ENCODE measurements around the gene SCN8A.
A peak's percentile ranks its signal among the peaks of the same experiment; 100 is the strongest.

Gene SCN8A

GRCh38 chr12:51812871-51813270 is 221.8 kb downstream of the SCN8A start:
- H3K9me3 ChIP-seq (ENCODE audit: control insufficient read depth in 2 of 2, low read length in 2 of 2) = no peaks in the 10 kb centered on the region
- H3K9ac ChIP-seq (ENCODE audit: low read length in 2 of 2) = no peak overlapping the region
- no peaks in the 10 kb centered on the region for H3K36me3 ChIP-seq (ENCODE audit: control insufficient read depth in 2 of 2, insufficient read depth in 2 of 2, low read length in 2 of 2)
- no peak overlapping the region for H3K27ac ChIP-seq (ENCODE audit: low read length)
- peaks cover 8% of the 10 kb centered on the region for H3K4me1 ChIP-seq (ENCODE audit: control insufficient read depth, insufficient read depth, low read length)
- no peak overlapping the region for H3K4me3 ChIP-seq (ENCODE audit: low read length in 2 of 2)
- H3K27me3 ChIP-seq (ENCODE audit: control insufficient read depth in 1 of 2, insufficient read depth in 2 of 2, low read length in 2 of 2) = peaks cover 16 to 19% of the 10 kb centered on the region in 2 donors

- Histone ChIP-seq H3K27me3 (ENCODE audit: control insufficient read depth in 1 of 2, insufficient read depth in 2 of 2, low read length in 2 of 2) (peaks cover 20 to 24% of the 10 kb centered on the region in 2 donors), H3K9ac (ENCODE audit: low read length in 2 of 2) (no peak overlapping the region), H3K27ac (ENCODE audit: low read length) (no peak overlapping the region), H3K4me1 (ENCODE audit: control insufficient read depth, insufficient read depth, low read length) (peaks cover 8% of the 10 kb centered on the region), H3K9me3 (ENCODE audit: control insufficient read depth in 2 of 2, low read length in 2 of 2) (no peaks in the 10 kb centered on the region), H3K36me3 (ENCODE audit: control insufficient read depth in 2 of 2, insufficient read depth in 2 of 2, low read length in 2 of 2) (no peaks in the 10 kb centered on the region), H3K4me3 (ENCODE audit: low read length in 2 of 2) (peak overlapping the region in 1 of 2 donors; percentile 65)
These were observed 222.9 kb downstream of the SCN8A start for GRCh38 chr12:51813931-51814310.

GRCh38 chr12:51814311-51815088 is 223.5 kb downstream of the SCN8A start:
- Histone ChIP-seq H3K27ac (ENCODE audit: low read length) (no peak overlapping the region), H3K36me3 (ENCODE audit: control insufficient read depth in 2 of 2, insufficient read depth in 2 of 2, low read length in 2 of 2) (no peaks in the 10 kb centered on the region), H3K4me3 (ENCODE audit: low read length in 2 of 2) (peak overlapping the region; percentile 1 to 65), H3K27me3 (ENCODE audit: control insufficient read depth in 1 of 2, insufficient read depth in 2 of 2, low read length in 2 of 2) (peaks cover 21 to 29% of the 10 kb centered on the region in 2 donors), H3K9me3 (ENCODE audit: control insufficient read depth in 2 of 2, low read length in 2 of 2) (no peaks in the 10 kb centered on the region), H3K9ac (ENCODE audit: low read length in 2 of 2) (peak overlapping the region; percentile 28 to 36), H3K4me1 (ENCODE audit: control insufficient read depth, insufficient read depth, low read length) (peaks cover 8% of the 10 kb centered on the region)

- Histone ChIP-seq H3K27me3 (ENCODE audit: control insufficient read depth in 1 of 2, insufficient read depth in 2 of 2, low read length in 2 of 2) (peaks cover 24 to 39% of the 10 kb centered on the region in 2 donors), H3K9ac (ENCODE audit: low read length in 2 of 2) (no peak overlapping the region), H3K9me3 (ENCODE audit: control insufficient read depth in 2 of 2, low read length in 2 of 2) (no peaks in the 10 kb centered on the region), H3K36me3 (ENCODE audit: control insufficient read depth in 2 of 2, insufficient read depth in 2 of 2, low read length in 2 of 2) (no peaks in the 10 kb centered on the region), H3K4me1 (ENCODE audit: control insufficient read depth, insufficient read depth, low read length) (peaks cover 13% of the 10 kb centered on the region), H3K4me3 (ENCODE audit: low read length in 2 of 2) (no peak overlapping the region), H3K27ac (ENCODE audit: low read length) (no peak overlapping the region)
These were observed 224.5 kb downstream of the SCN8A start for GRCh38 chr12:51815571-51815970.

- Histone ChIP-seq H3K27me3 (ENCODE audit: control insufficient read depth in 1 of 2, insufficient read depth in 2 of 2, low read length in 2 of 2) (peaks cover 24 to 46% of the 10 kb centered on the region in 2 donors), H3K9ac (ENCODE audit: low read length in 2 of 2) (no peak overlapping the region), H3K4me1 (ENCODE audit: control insufficient read depth, insufficient read depth, low read length) (peaks cover 13% of the 10 kb centered on the region), H3K27ac (ENCODE audit: low read length) (no peak overlapping the region), H3K36me3 (ENCODE audit: control insufficient read depth in 2 of 2, insufficient read depth in 2 of 2, low read length in 2 of 2) (no peaks in the 10 kb centered on the region), H3K9me3 (ENCODE audit: control insufficient read depth in 2 of 2, low read length in 2 of 2) (no peaks in the 10 kb centered on the region), H3K4me3 (ENCODE audit: low read length in 2 of 2) (no peak overlapping the region)
These were observed 226.3 kb downstream of the SCN8A start for GRCh38 chr12:51817027-51817953.

- H3K27me3 ChIP-seq (ENCODE audit: control insufficient read depth in 1 of 2, insufficient read depth in 2 of 2, low read length in 2 of 2) = peaks cover 24 to 46% of the 10 kb centered on the region in 2 donors
- H3K9ac ChIP-seq (ENCODE audit: low read length in 2 of 2) = no peak overlapping the region
- H3K9me3 ChIP-seq (ENCODE audit: control insufficient read depth in 2 of 2, low read length in 2 of 2) = no peaks in the 10 kb centered on the region
- peaks cover 13% of the 10 kb centered on the region for H3K4me1 ChIP-seq (ENCODE audit: control insufficient read depth, insufficient read depth, low read length)
- no peak overlapping the region for H3K27ac ChIP-seq (ENCODE audit: low read length)
- no peaks in the 10 kb centered on the region for H3K36me3 ChIP-seq (ENCODE audit: control insufficient read depth in 2 of 2, insufficient read depth in 2 of 2, low read length in 2 of 2)
- no peak overlapping the region for H3K4me3 ChIP-seq (ENCODE audit: low read length in 2 of 2)
These were observed 227.1 kb downstream of the SCN8A start for GRCh38 chr12:51818086-51818485.

- Histone ChIP-seq H3K27me3 (ENCODE audit: control insufficient read depth in 1 of 2, insufficient read depth in 2 of 2, low read length in 2 of 2) (peaks cover 24 to 48% of the 10 kb centered on the region in 2 donors), H3K27ac (ENCODE audit: low read length) (no peak overlapping the region), H3K36me3 (ENCODE audit: control insufficient read depth in 2 of 2, insufficient read depth in 2 of 2, low read length in 2 of 2) (no peaks in the 10 kb centered on the region), H3K4me3 (ENCODE audit: low read length in 2 of 2) (no peak overlapping the region), H3K9ac (ENCODE audit: low read length in 2 of 2) (no peak overlapping the region), H3K4me1 (ENCODE audit: control insufficient read depth, insufficient read depth, low read length) (peaks cover 13% of the 10 kb centered on the region), H3K9me3 (ENCODE audit: control insufficient read depth in 2 of 2, low read length in 2 of 2) (no peaks in the 10 kb centered on the region)
These were observed 227.7 kb downstream of the SCN8A start for GRCh38 chr12:51818566-51819300.

- Histone ChIP-seq H3K36me3 (ENCODE audit: control insufficient read depth in 2 of 2, insufficient read depth in 2 of 2, low read length in 2 of 2) (no peaks in the 10 kb centered on the region), H3K9ac (ENCODE audit: low read length in 2 of 2) (no peak overlapping the region), H3K27ac (ENCODE audit: low read length) (no peak overlapping the region), H3K9me3 (ENCODE audit: control insufficient read depth in 2 of 2, low read length in 2 of 2) (no peaks in the 10 kb centered on the region), H3K4me3 (ENCODE audit: low read length in 2 of 2) (peak overlapping the region; percentile 12 to 66), H3K4me1 (ENCODE audit: control insufficient read depth, insufficient read depth, low read length) (peaks cover 5% of the 10 kb centered on the region), H3K27me3 (ENCODE audit: control insufficient read depth in 1 of 2, insufficient read depth in 2 of 2, low read length in 2 of 2) (peaks cover 23 to 45% of the 10 kb centered on the region in 2 donors)
These were observed 228.9 kb downstream of the SCN8A start for GRCh38 chr12:51819736-51820525.

GRCh38 chr12:51820526-51821439 is 229.8 kb downstream of the SCN8A start:
- Histone ChIP-seq H3K4me3 (ENCODE audit: low read length in 2 of 2) (peak overlapping the region in 1 of 2 donors; percentile 66), H3K27me3 (ENCODE audit: control insufficient read depth in 1 of 2, insufficient read depth in 2 of 2, low read length in 2 of 2) (peaks cover 17 to 37% of the 10 kb centered on the region in 2 donors), H3K36me3 (ENCODE audit: control insufficient read depth in 2 of 2, insufficient read depth in 2 of 2, low read length in 2 of 2) (no peaks in the 10 kb centered on the region), H3K27ac (ENCODE audit: low read length) (no peak overlapping the region), H3K9me3 (ENCODE audit: control insufficient read depth in 2 of 2, low read length in 2 of 2) (no peaks in the 10 kb centered on the region), H3K9ac (ENCODE audit: low read length in 2 of 2) (peak overlapping the region in 1 of 2 donors; percentile 22), H3K4me1 (ENCODE audit: control insufficient read depth, insufficient read depth, low read length) (peaks cover 5% of the 10 kb centered on the region)
